T-helper 22 cell (primary cell): ENCODE results near the gene SFTPB.
"Not testable (repeated sequence)": the region's sequence is repeated elsewhere in the genome, so short reads cannot be mapped to it uniquely, and the experiment has no call there.

ENCODE experiments used
- DNase-seq: peaks from one replicate; pipeline ENCODE4 v3.0.0-alpha.2; 2020; ENCODE audit warnings: low read depth

The SFTPB gene

GRCh38 chr2:85668009-85668856 lies at the start of gene SFTPB:
Gene SFTPB (minus strand): TSS chr2:85668199. CDS start chr2:85668183, 16 bp downstream.
- no peak for DNase-seq

- DNase-seq: no peak
Observed at GRCh38 chr2:85717308-85718008, 49.5 kb upstream of the SFTPB start.

GRCh38 chr2:85716346-85716914 lies 48.4 kb upstream of the SFTPB start:
- no peak for DNase-seq

- DNase-seq: no peak
Observed at GRCh38 chr2:85714841-85715240, 46.8 kb upstream of the SFTPB start.

GRCh38 chr2:85714421-85714820 lies 46.4 kb upstream of the SFTPB start:
- DNase-seq: not testable (repeated sequence)

GRCh38 chr2:85713836-85714235 lies 45.8 kb upstream of the SFTPB start:
- DNase-seq: no peak

GRCh38 chr2:85712849-85713612 lies 45.0 kb upstream of the SFTPB start:
- DNase-seq: no peak

- no peak for DNase-seq
Observed at GRCh38 chr2:85712336-85712735, 44.3 kb upstream of the SFTPB start.

GRCh38 chr2:85711578-85712060 lies 43.6 kb upstream of the SFTPB start:
- DNase-seq: no peak

GRCh38 chr2:85710687-85711577 lies 42.9 kb upstream of the SFTPB start:
- no peak for DNase-seq

- no peak for DNase-seq
Observed at GRCh38 chr2:85709401-85709811, 41.4 kb upstream of the SFTPB start.

GRCh38 chr2:85708641-85709040 lies 40.6 kb upstream of the SFTPB start:
- DNase-seq: no peak

- DNase-seq: peak; percentile 11
Observed at GRCh38 chr2:85707304-85707703, 39.3 kb upstream of the SFTPB start.

- no peak for DNase-seq
Observed at GRCh38 chr2:85706599-85707296, 38.7 kb upstream of the SFTPB start.

- no peak for DNase-seq
Observed at GRCh38 chr2:85706063-85706462, 38.1 kb upstream of the SFTPB start.

- no peak for DNase-seq
Observed at GRCh38 chr2:85705680-85706039, 37.7 kb upstream of the SFTPB start.

GRCh38 chr2:85704800-85705679 lies 37.0 kb upstream of the SFTPB start:
- DNase-seq: no peak

GRCh38 chr2:85704038-85704437 lies 36.0 kb upstream of the SFTPB start:
- DNase-seq: no peak

GRCh38 chr2:85703329-85703728 lies 35.3 kb upstream of the SFTPB start:
- no peak for DNase-seq
